ENCODE measurements around the gene PAAF1.

PAAF1 gene

GRCh38 chr11:73852049-73852448 is 24.8 kb upstream of the PAAF1 start:
- no peak for TF ChIP-seq CTCF (IDR thresholded peaks at IDR 0.05; ENCODE audit: low read depth, low read length, missing control alignments)
- DNase-seq (ENCODE audit: low read depth), result no peak
- H3K4me3 ChIP-seq (ENCODE audit: low read depth, low read length), result no peak overlapping the region

GRCh38 chr11:73854680-73855079 is 22.1 kb upstream of the PAAF1 start:
- DNase-seq (ENCODE audit: low read depth), result no peak
- TF ChIP-seq CTCF (IDR thresholded peaks at IDR 0.05; ENCODE audit: low read depth, low read length, missing control alignments), result no peak
- no peak overlapping the region for H3K4me3 ChIP-seq (ENCODE audit: low read depth, low read length)

- DNase-seq (ENCODE audit: low read depth), result no peak
- TF ChIP-seq CTCF (IDR thresholded peaks at IDR 0.05; ENCODE audit: low read depth, low read length, missing control alignments), result no peak
- H3K4me3 ChIP-seq (ENCODE audit: low read depth, low read length), result no peak overlapping the region
Observed at GRCh38 chr11:73856031-73856567, 20.7 kb upstream of the PAAF1 start.

- no peak overlapping the region for H3K4me3 ChIP-seq (ENCODE audit: low read depth, low read length)
- TF ChIP-seq CTCF (IDR thresholded peaks at IDR 0.05; ENCODE audit: low read depth, low read length, missing control alignments), result no peak
- DNase-seq (ENCODE audit: low read depth), result no peak
Observed at GRCh38 chr11:73859671-73860070, 17.1 kb upstream of the PAAF1 start.

GRCh38 chr11:73860202-73860601 is 16.6 kb upstream of the PAAF1 start:
- no peak for TF ChIP-seq CTCF (IDR thresholded peaks at IDR 0.05; ENCODE audit: low read depth, low read length, missing control alignments)
- H3K4me3 ChIP-seq (ENCODE audit: low read depth, low read length), result no peak overlapping the region
- no peak for DNase-seq (ENCODE audit: low read depth)

DNA sequence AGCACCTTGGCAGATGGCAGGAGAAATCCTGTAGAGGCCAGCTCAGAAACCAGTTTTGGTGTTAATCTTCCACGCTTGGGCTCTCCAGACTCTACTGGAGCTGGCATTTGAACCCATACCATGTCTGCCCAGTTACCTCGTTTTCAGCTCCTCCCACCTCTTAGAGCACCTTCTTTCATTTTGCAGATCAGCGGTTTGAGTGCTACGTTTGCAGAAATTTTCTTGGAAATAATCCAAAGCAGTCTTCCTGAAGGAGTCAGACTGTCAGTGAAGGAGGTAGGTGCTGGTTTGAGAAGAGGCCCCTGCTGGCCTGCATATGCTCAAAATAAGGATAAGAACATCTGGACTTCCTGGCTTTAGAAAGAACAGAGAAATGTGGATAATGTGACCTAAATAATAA is 13.8 kb upstream of the PAAF1 start:
- TF ChIP-seq CTCF (IDR thresholded peaks at IDR 0.05; ENCODE audit: low read depth, low read length, missing control alignments), result no peak
- H3K4me3 ChIP-seq (ENCODE audit: low read depth, low read length), result no peak overlapping the region
- no peak for DNase-seq (ENCODE audit: low read depth)

GRCh38 chr11:73866095-73866579 is 10.7 kb upstream of the PAAF1 start:
- no peak for DNase-seq (ENCODE audit: low read depth)
- TF ChIP-seq CTCF (IDR thresholded peaks at IDR 0.05; ENCODE audit: low read depth, low read length, missing control alignments), result no peak
- H3K4me3 ChIP-seq (ENCODE audit: low read depth, low read length), result no peak overlapping the region
